HG02973 (cell line): ENCODE data around the gene ABCB11.
"Not testable (repeated sequence)": the region's sequence is repeated elsewhere in the genome, so short reads cannot be mapped to it uniquely, and the experiment has no call there.

Experiments
- ATAC-seq: cut with Tn5 transposase; IDR thresholded peaks from one replicate; pipeline ENCODE4 v1.9.1; 2021; ENCODE audit warnings: moderate library complexity; ENCODE audit not compliant: unreplicated experiment

Gene ABCB11

GRCh38 chr2:168901003-168901402 is 130.1 kb downstream of the ABCB11 start, which contains the start of gene G6PC2:
TSS of gene G6PC2 (plus strand) at chr2:168901291. CDS start at chr2:168901332, 41 bp downstream.
- no peak for ATAC-seq

GRCh38 chr2:168897449-168897848 is 133.7 kb downstream of the ABCB11 start:
- ATAC-seq: no peak

- ATAC-seq: no peak
Observed at GRCh38 chr2:168896783-168897182, 134.3 kb downstream of the ABCB11 start.

- ATAC-seq: no peak
Observed at GRCh38 chr2:168895771-168896170, 135.4 kb downstream of the ABCB11 start.

- no peak for ATAC-seq
Observed at GRCh38 chr2:168894720-168895119, 136.4 kb downstream of the ABCB11 start.

GRCh38 chr2:168894101-168894500 is 137.0 kb downstream of the ABCB11 start:
- no peak for ATAC-seq

- no peak for ATAC-seq
Observed at GRCh38 chr2:168892327-168892726, 138.8 kb downstream of the ABCB11 start.

- peak; percentile 100 for ATAC-seq
Observed at GRCh38 chr2:168890006-168890782, 140.9 kb downstream of the ABCB11 start, which contains the start of gene SPC25. TSS of gene SPC25 (minus strand) at chr2:168890430. CDS start at chr2:168889519, 911 bp downstream.

- ATAC-seq: no peak
Observed at GRCh38 chr2:168889635-168890005, 141.5 kb downstream of the ABCB11 start.

- no peak for ATAC-seq
Observed at GRCh38 chr2:168884975-168885374, 146.1 kb downstream of the ABCB11 start.

GRCh38 chr2:168882163-168882562 is 149.0 kb downstream of the ABCB11 start:
- ATAC-seq: not testable (repeated sequence)

- ATAC-seq: no peak
Observed at GRCh38 chr2:168874368-168875054, 156.6 kb downstream of the ABCB11 start.

- not testable (repeated sequence) for ATAC-seq
Observed at GRCh38 chr2:168870824-168871223, 160.3 kb downstream of the ABCB11 start.
